IPS DF 4.7 (cell line): Measurements from ENCODE around the gene PLBD2.

Experiments used
- DNase-seq: peaks from one replicate; pipeline ENCODE4 v3.0.0-alpha.2; 2013; ENCODE audit warnings: low spot score; ENCODE audit errors: extremely low read depth

PLBD2 gene

DNA sequence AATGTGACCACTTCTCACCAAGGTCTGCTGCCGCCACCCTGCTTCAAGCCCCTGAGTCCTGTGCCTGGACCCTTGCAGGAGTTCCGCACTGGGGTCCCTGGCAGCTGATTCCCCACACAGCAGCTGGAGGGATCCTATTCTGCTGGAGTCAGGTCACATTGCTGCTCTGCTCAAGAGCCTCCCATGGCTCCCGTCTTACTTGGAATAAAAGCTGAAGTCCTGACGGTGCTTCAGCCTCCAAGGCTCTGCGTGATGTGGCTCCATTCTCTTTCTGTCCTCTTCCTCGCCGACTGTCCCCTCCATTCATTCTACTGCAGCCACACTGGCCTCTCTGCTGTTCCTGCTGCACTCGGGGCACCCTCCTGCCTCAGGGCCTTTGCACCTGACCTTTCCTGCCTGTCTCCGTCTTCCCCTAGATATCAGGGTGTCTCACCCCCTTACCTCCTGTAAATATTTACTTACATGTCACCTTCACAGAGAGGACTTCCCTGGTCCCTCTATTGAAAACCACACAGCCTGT is 56.2 kb downstream of the PLBD2 start:
- no peak for DNase-seq

DNA sequence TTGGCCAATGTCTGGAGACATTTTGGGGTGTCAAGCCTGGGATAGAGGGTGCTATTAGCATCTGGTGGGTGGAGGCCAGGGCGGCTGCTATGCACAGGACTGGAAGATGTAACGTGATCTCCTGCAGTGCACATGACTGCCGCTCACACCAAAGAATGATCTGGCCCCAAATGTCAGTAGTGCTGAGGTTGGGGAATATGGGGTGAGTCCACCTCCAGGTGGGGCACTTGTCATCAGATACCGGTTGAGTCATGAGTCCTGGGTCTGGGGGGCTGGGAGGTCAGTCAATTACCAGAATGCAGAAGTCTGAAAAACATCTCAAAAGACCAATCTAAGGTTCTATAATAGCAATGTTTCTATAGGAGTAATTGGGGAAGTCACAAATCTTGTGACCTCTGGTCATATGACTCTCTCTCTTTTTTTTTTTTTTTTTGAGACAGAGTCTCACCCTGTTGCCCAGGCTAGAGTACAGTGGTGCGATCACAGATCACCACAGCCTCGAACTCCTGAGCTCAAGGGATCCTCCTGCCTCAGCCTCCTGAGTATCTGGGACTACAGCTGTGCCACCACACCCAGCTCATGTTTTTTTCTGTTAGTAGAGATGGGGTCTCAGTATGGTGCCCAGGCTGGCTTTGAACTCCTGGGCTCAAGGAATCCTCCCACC is 57.8 kb downstream of the PLBD2 start:
- DNase-seq, result no peak

DNA sequence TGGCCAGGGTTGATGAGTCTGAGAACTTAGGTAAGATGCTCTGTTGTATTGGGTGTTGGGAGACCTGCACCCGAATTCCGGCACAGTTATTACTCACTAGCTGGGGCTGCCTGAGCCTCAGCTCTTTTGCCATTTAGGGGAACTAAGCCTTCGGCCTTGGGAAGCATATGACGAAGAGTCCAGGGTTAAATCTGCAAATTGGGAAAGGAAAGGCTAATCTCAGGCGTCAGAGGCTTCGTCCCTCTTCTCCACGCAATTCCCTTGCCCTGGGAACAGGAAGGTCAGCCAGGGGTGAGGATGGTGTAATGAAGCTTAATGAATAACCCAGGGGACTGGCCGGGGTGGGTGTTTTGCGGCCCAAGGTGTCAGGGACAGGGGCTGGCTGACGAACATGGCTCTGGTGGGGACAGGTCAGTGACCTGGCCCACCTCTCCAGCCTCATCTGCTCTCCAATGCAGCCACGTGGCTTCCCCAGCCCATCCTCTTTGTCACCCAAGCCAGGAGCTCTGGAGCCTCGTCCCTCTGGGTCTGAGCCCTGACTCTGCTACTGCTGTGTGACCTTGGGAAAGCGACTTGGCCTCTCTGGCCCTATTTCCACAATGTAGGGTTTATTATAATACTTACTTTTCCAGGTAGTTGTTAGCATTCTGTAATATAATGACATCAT is 60.0 kb downstream of the PLBD2 start:
- no peak for DNase-seq

DNA sequence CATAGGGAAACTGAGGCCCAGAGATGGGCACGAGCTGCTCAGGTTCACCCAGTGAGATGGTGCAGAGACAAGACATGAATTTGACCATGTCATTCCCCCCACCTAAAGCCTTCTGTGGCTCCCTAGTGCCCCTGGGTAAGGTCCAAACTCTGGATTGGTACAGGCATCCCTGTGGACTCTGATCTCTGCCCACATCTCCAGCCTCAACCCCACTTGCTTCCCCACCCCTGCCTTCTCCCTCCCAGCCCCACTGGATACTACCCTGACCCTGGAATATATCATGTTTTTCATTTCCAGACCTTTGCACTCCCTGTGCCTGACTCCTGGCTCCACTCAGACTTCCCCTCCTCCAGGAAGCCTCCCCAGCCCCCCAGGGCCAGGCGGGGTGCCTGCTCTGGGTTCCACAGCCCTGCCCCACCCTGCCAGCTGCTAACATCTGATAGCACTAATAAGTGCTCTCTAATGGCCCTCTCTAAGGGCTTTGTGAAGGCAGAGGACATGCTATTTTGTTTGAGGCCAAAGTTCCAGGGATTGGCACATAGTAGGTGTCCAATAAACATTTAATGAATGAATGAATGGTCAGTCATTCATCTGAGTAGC is 62.7 kb downstream of the PLBD2 start:
- DNase-seq, result no peak

DNA sequence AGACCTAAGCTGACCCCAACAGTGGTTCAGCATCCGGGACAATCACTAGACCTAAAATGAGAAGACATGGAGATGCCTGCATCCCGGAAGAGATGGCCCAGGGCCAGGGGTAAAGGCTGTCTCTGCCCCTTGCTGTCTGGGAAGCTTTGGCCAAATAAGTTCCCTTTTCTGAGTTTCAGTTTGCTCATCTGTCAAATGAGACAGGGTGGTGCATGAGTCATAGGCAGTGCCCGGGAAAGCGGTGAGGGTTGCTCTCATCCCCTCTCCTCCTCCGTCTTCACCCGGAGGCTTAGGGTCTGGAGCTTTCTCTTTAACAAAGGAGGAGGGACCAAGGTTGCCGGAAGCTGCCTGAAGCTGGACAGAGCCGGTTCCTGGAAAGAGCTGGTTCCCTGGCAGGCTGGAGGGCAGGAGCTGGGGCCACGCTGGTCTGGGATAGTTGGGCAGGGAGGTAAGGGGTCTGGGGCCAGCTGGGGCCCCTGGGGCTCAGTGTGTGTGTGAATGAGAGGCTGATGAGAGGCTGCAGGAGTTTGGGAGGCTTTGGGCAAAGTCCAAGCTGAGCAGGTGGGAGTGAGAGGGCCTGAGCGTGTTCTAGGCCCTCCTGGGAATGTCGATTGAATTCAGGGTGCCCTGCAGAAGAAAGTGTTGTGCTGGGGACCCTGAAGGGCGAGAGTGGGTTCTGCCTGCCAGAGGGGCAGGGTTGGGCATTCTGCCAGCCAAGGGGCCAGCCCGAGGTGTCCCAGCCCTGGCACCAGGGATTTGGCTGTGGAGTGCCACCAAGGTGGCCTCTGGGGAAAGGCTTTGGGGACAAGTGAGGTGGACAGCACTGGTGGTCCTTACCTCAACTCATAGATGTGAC is 63.9 kb downstream of the PLBD2 start, which contains the start of gene SDSL:
Gene SDSL, plus strand, starts transcription at position 351 of the 856 bp plus-strand sequence. CDS start 5,603 bp downstream, outside the sequence.
- no peak for DNase-seq

- DNase-seq, result no peak
These were observed 64.7 kb downstream of the PLBD2 start for GRCh38 chr12:113422886-113423669.

GRCh38 chr12:113424456-113424855 is 66.1 kb downstream of the PLBD2 start:
- DNase-seq, result no peak

- DNase-seq, result no peak
These were observed 66.8 kb downstream of the PLBD2 start for GRCh38 chr12:113424915-113425823.

- no peak for DNase-seq
These were observed 67.6 kb downstream of the PLBD2 start for GRCh38 chr12:113425960-113426453.

DNA sequence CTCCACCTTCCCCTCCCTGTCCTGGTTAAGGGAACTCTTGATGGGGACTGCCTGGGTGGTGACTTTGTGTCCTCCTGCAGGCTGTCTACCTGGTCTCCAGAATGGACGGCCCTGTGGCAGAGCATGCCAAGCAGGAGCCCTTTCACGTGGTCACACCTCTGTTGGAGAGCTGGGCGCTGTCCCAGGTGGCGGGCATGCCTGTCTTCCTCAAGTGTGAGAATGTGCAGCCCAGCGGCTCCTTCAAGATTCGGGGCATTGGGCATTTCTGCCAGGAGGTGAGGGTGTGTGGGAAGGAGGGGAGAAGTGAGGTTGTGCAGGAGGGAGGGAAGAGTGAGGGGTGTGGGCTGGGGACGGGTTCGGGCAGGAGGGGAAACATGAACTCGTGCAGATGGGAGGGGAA is 69.5 kb downstream of the PLBD2 start:
- DNase-seq, result no peak

DNA sequence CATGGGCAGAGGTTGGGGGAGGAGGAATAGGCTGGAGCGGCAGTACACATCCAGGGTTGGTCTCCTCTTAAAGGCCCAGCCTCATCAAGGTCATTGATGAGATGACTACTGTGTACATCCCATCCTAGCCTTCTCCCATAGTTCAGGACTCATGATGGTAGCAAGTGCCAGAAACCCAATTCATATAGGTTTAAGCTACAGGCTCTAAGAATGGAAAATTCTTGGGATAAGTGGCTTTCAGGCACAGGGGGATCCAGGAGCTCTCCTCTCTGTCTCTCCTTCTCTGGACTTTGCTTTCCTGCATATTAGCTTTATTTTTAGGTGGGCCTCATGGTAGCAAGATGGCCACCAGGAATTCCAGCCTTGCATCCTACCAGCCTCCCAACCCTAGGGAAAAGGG is 70.1 kb downstream of the PLBD2 start:
- no peak for DNase-seq

GRCh38 chr12:113432986-113433385 is 74.6 kb downstream of the PLBD2 start:
- DNase-seq, result no peak

- no peak for DNase-seq
These were observed 77.0 kb downstream of the PLBD2 start for GRCh38 chr12:113435367-113435766.

DNA sequence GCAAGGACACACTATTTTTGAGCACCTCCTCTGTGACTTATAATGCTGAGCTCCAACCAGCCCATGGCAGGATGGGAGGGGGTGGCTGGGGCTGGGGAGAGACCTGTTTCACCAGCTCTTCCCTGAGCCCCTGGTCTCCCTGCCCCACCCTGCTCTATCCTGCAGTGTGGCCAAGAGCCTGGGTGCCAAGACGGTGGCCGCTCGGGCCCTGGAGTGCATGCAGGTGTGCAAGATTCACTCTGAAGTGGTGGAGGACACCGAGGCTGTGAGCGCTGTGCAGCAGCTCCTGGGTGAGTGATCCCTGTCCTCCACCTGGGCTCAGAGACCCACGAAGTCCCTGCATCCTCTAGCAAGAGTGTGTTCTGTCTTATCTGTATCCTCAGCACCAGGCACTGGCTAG is 78.2 kb downstream of the PLBD2 start:
- no peak for DNase-seq

DNA sequence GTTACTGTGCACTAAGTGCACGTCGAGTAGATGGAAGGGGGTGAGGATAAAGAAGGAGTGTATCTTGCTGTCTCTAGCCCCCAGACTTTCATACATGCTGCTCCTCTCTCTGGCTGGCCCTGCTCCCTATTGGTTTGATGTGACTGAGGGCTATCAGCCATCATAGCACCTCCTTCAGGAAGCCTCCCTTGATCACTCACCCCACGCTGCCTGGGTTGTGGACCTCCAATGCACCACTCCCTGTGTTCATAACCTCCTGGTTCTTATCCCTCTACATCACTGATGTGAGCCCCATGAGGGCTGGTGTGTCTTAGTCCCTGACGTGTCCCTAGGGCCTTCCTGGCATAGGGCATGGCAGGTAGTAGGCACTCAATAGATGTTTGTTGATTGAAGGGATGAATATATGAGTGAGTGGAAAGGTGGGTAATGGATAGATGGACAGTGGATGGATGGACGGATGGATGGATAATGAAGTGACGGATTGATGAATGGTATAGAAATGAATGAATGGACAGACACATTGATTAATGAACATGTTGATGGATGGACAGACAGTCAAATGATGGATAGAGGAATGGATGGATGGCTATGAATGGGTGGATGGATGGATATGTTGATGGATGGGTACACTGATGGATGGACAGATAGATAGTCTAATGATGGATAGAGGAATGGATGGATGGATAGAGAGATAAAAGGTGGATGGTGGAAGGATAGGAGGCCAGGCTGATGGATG is 78.8 kb downstream of the PLBD2 start:
- no peak for DNase-seq

GRCh38 chr12:113437729-113438100 is 79.3 kb downstream of the PLBD2 start:
- DNase-seq, result no peak

GRCh38 chr12:113438523-113439300 is 80.3 kb downstream of the PLBD2 start:
- no peak for DNase-seq

DNA sequence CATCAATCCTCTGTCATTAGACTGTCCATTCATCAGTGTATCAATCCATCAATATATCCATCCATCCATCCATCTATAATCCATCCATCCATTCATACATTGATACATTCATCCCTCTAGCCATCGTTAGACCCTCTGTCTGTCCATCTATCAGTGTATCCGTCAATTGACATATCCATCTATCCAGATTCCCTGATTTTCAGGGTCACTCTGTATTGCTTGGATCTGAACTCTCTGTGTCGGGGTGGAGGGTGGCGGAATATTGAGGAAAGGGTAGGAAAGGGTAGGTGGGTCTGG is 80.9 kb downstream of the PLBD2 start:
- no peak for DNase-seq
